ENCODE results near the gene STXBP2.

STXBP2 gene

DNA sequence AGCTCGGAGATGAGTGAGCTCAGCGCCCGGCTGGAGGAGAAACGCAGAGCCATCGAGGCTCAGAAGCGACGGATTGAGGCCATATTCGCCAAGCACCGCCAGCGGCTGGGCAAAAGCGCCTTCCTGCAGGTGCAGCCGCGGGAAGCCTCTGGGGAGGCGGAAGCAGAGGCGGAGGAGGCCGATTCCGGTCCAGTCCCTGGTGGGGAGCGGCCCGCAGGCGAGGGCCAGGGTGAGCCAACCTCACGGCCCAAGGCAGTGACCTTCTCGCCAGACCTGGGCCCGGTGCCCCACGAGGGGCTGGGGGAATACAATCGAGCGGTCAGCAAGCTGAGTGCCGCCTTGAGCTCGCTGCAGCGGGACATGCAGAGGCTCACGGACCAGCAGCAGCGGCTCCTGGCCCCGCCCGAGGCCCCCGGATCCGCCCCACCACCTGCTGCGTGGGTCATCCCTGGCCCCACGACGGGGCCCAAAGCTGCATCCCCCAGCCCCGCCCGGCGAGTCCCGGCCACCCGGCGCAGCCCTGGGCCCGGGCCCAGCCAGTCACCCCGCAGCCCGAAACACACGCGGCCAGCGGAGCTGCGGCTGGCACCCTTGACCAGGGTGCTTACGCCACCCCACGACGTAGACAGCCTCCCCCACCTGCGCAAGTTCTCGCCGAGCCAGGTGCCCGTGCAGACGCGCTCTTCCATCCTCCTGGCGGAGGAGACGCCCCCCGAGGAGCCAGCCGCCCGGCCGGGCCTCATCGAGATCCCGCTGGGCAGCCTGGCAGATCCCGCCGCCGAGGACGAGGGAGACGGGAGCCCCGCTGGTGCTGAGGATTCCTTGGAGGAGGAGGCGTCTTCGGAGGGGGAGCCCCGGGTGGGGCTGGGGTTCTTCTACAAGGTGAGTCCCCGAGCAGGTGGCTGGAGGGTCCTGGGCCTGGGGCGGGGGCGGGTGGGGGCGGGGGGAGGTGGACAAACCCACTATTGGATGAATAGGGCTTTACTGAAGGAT lies 24.3 kb upstream of the STXBP2 start:
- DNase-seq (ENCODE audit: low read depth in 1 of 2, low spot score in 1 of 2): no peak

- DNase-seq (ENCODE audit: low read depth in 1 of 2, low spot score in 1 of 2): no peak
These were observed 21.8 kb upstream of the STXBP2 start for GRCh38 chr19:7614859-7615741.

DNA sequence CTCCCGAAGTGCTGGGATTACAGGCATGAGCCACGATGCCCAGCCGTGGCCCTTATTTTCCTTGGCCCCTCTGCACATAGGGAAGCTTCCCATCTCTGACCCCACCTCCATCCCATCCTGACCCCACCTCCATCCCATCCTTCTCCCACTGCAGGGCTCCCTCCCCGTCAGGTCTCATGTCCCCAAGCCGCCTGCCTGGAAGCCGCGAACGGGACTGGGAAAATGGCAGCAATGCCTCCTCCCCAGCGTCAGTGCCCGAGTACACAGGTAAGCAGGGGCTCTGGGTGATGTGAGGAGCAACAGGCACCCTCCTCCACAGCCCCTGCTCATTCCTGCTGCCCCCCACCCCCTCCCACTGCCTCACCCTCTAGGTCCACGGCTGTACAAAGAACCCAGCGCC lies 19.7 kb upstream of the STXBP2 start:
- no peak for DNase-seq (ENCODE audit: low read depth in 1 of 2, low spot score in 1 of 2)

DNA sequence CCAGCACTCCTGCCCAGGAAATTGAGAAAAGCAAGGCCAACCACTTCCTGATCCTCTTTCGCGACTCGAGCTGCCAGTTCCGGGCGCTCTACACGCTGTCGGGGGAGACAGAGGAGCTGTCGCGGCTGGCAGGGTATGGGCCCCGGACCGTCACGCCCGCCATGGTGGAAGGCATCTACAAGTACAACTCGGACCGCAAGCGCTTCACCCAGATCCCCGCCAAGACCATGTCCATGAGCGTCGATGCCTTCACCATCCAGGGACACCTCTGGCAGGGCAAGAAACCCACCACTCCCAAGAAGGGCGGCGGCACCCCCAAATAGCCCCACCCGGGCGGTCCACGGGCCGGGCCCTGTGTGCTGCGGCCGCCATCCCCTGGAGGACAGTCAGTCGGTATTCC lies 19.2 kb upstream of the STXBP2 start:
- DNase-seq (ENCODE audit: low read depth in 1 of 2, low spot score in 1 of 2): no peak

- no peak for DNase-seq (ENCODE audit: low read depth in 1 of 2, low spot score in 1 of 2)
These were observed 18.6 kb upstream of the STXBP2 start for GRCh38 chr19:7618348-7618747.

GRCh38 chr19:7618771-7619510 lies 18.0 kb upstream of the STXBP2 start:
- no peak for DNase-seq (ENCODE audit: low read depth in 1 of 2, low spot score in 1 of 2)

DNA sequence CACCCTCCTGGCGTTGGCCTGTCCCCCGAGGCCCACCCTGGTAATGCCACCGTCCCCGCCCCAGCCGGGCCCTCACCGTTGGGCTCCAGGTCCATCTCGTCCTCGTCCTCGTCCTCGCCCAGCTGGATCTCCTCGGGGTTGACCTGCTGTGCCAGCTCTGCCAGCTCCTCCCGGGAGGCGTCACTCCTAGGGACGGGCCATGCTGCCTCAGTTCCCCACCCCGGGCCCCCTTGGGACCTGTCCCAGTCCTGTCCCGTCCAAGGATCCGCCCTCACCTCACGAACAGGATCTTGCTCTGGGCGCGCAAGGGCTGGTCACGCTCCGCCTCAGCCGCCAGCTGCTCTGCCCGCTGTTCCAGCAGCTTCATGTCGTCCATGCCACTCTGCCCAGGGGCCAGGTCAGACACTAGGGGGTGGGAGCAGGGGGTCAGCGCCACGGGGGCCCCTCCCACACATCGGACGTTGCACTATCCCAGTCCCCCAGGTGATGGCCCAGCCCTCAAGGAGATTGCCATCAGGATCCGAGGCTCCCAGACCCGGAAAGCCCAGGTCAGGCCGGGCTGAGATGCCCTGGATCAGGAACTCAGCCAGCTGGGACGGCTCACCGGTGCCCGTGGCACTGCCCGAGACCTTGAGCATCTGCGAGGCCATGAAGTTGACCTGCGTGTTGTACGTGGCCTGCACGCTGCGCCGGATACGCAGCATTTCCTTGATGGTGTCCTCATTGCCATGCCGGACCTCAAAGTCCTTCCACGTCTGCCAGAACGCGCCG lies 17.1 kb upstream of the STXBP2 start:
- DNase-seq (ENCODE audit: low read depth in 1 of 2, low spot score in 1 of 2): no peak

DNA sequence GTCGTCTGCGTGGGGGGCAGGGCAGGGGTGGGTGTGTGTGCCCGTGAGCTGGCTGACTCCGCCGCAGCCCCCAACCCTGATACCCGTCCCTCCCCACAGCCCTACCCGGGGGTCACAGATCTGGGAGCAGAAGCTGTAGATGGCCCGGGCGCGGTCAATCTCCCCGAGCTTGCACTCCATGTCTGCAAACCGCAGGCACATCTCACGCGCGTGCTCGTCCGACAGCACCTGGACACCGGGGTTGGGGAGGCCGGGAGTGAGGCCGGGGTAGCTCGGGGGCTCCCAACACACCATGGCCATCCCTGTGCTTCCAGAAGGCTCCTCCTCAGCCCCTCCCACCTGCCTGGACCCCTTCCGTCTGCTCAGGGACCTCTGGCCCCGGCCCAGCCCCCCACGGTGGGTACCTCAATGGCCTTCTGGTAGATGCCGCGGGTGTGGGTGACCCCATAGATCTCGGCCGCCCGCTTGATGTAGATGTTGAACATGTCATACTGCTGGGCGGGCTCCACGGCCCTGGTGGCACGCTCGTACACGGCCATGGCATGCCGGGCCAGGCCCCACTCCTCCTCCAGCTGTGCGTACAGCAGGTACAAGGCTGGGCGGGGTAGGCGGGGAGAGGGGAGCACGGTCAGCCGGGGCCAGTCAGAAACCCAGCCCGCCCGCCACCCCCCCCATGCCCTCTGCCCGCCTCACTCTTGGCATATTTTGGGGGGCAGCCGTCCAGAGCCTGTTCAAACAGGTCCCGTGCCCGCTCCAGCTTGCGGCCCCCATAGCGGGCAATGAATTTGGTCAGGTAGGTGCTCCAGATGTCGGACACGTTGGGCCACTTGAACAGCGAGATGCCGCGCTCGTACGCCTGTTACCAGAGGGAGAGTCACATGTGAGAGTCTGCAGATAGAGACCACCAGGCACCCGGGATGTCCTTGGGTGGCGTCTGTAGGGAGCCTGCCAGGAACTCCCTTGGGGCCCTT lies 16.2 kb upstream of the STXBP2 start:
- DNase-seq (ENCODE audit: low read depth in 1 of 2, low spot score in 1 of 2): no peak

- no peak for DNase-seq (ENCODE audit: low read depth in 1 of 2, low spot score in 1 of 2)
These were observed 13.8 kb upstream of the STXBP2 start for GRCh38 chr19:7622933-7623685.

- no peak for DNase-seq (ENCODE audit: low read depth in 1 of 2, low spot score in 1 of 2)
These were observed 12.9 kb upstream of the STXBP2 start for GRCh38 chr19:7623725-7624603.

DNA sequence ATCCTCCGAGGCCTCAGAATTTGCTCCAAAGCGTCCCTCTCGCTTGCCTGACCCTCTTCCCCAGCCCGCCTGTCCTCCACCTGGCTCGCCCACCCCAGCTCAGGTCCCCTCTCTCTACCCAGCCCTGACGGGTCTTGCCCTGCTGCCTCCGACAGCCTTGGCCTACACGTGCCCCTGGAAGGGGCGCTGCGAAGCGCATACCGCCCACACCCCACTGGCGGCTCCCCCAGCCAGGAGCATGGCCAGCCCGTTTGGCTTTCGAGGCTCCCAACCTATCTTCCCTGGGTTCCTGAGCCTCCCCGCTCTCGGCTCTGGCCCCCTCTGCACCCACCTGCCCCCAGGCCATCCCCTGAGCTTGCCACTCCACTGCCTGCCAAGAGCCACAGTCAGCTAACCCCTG lies 12.1 kb upstream of the STXBP2 start:
- DNase-seq (ENCODE audit: low read depth in 1 of 2, low spot score in 1 of 2): no peak

GRCh38 chr19:7625763-7626372 lies 11.0 kb upstream of the STXBP2 start:
- DNase-seq (ENCODE audit: low read depth in 1 of 2, low spot score in 1 of 2): no peak

GRCh38 chr19:7627166-7627565 lies 9.7 kb upstream of the STXBP2 start:
- DNase-seq (ENCODE audit: low read depth in 1 of 2, low spot score in 1 of 2): no peak

DNA sequence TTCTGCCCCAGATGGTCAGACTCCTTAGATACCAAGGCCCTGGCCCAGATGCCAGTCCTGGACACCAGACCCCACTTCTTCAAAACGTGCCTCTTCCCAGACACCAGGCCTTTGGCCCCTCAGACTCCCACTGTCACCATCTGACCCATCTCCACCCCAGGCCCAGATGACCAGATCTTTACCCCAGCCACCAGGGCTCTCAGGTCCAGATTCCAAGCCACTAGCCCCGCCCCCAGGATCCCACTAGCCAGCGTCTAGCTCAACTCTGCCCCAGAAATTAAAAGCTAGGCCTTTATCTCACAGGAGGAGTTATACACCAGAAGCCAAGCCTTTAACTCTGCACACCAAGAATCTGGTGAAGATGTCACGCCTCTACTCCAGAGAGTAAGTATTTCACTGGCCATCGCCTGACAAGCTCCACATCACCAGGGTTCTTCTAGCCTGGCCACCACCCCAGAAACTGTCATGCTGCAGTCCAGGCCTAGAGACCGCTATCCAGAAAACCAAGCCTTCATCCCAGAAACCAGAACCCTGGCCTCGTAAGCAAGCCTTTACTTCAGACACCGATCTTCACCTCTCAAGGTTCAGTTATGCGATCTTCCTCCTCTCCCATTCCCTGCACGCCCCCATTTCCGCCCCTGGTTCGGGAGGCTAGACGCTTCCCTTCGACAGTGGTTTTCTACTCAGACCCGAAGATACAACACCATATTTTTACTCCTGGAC lies 8.2 kb upstream of the STXBP2 start:
- DNase-seq (ENCODE audit: low read depth in 1 of 2, low spot score in 1 of 2): no peak

DNA sequence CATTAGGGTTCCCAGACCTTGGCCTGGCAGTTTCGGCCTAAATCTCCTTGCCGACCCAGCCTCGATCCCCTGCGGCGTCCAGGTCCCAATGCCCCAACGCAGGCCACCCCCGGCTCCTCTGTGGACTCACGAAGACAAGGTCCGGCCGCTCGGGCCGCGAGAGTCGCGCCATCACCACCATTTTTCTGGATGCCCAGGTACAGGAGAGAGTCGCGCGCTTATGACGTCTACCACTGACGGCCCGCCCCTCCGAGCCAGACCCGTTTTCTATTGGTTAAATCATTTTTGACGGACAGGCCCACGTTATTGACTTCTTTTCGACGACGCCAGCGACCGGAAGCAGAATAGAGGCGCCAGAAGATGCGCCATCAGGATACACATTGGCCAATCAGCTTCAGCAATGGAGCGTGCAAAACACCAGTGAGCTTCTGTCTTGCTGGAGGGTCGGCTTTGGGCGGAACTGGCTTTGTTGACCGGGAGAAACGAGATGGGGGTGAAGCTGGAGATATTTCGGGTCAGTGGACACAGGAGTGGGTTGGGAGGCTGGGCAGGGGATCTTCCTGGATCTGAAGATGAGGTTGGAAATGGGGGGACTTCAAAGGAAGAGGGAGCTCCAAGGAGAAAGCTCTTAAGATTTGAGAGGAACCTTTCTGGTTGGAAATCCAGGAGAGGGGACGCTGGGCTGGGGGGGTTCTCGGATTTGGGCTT lies 7.4 kb upstream of the STXBP2 start, which contains the start of the genes PET100 and XAB2:
PET100 (plus strand) TSS at position 447 of the 708 bp plus-strand sequence; CDS start at position 488, 41 bp downstream.
XAB2 (minus strand) TSS at position 199 of the 708 bp plus-strand sequence; CDS start at position 181, 18 bp downstream.
- peak; percentile 89 to 95 for DNase-seq (ENCODE audit: low read depth in 1 of 2, low spot score in 1 of 2)

DNA sequence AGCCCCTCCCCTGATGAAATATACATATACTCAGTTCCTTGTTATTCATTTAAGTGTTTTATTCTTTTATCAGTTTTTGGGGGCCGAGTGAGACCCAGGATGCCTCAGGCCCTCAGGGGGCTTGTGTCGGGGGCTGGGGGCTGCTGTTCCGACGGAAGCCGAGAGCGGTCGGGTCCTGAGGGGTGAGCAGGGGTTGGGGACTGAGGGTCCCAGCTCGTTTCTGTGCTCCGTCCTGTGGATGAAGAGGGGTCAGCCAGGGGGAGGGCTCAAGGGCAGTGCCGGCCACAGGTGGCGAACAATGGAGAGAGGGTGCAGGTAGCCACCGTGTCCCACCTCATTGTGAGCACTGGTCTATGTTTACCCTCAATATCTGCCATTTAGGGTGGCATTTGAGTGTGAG lies 5.3 kb upstream of the STXBP2 start:
- no peak for DNase-seq (ENCODE audit: low read depth in 1 of 2, low spot score in 1 of 2)

Data from activated CD4-positive, alpha-beta T cell treated with anti-CD3 and anti-CD28 coated beads, Interleukin-2, amount 50 U/mL, for 24 hours (primary cell).